Endothelial cell of umbilical vein (primary cell): ENCODE measurements around the gene NFATC1.

Experiments used
- CTCF ChIP-seq, 2 donors: IDR thresholded peaks; 1 replicate in 1 of 2; 2 replicates in 1 of 2; pipeline ENCODE4 v1.5.1; 2011; ENCODE audit warnings: low read length in 2 of 2, mild to moderate bottlenecking in 2 of 2, moderate library complexity in 2 of 2, control low read depth in 1 of 2, inconsistent platforms in 1 of 2, low read depth in 1 of 2; ENCODE audit not compliant: insufficient read depth in 1 of 2; ENCODE audit errors: extremely low read depth in 1 of 2
- EZH2 ChIP-seq: IDR thresholded peaks from 2 replicates; pipeline ENCODE4 v1.6.1; 2012; ENCODE audit warnings: borderline replicate concordance, low read depth, mild to moderate bottlenecking, moderate library complexity, low read length, inconsistent platforms; ENCODE audit not compliant: severe bottlenecking
- MYC ChIP-seq: IDR thresholded peaks from one replicate; pipeline ENCODE4 v1.6.1; 2011; ENCODE audit warnings: mild to moderate bottlenecking, low read depth, low read length
- POLR2A ChIP-seq: IDR thresholded peaks from 2 replicates; pipeline ENCODE4 v1.6.1; 2012; ENCODE audit warnings: low read depth, mild to moderate bottlenecking, control low read depth, low read length
- POLR2AphosphoS5 ChIP-seq: IDR thresholded peaks from 2 replicates; pipeline ENCODE4 v1.6.1; 2012; ENCODE audit warnings: low read depth, mild to moderate bottlenecking, control low read depth, low read length, moderate library complexity; ENCODE audit not compliant: insufficient read depth
- TF ChIP-seq, protein P1 (sequence below): IDR thresholded peaks from 2 replicates; pipeline ENCODE4 v1.6.1; 2011; ENCODE audit not compliant: insufficient read depth, insufficient read length

- TF ChIP-seq, protein P1, sequence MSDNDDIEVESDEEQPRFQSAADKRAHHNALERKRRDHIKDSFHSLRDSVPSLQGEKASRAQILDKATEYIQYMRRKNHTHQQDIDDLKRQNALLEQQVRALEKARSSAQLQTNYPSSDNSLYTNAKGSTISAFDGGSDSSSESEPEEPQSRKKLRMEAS: no peak
- TF ChIP-seq CTCF (IDR thresholded peaks at IDR 0.05; ENCODE audit: extremely low read depth in 1 of 2, insufficient read depth in 1 of 2, low read depth in 1 of 2, low read length in 2 of 2): no peak
- no peak for TF ChIP-seq EZH2
- TF ChIP-seq POLR2A: no peak
- no peak for TF ChIP-seq POLR2AphosphoS5
- TF ChIP-seq MYC: no peak
Measured at GRCh38 chr18:79495591-79496071, 99.9 kb downstream of the NFATC1 start.
